HG02623 (cell line): ENCODE results near the gene CCDC87.
"Not testable (repeated sequence)": the region's sequence is repeated elsewhere in the genome, so short reads cannot be mapped to it uniquely, and the experiment has no call there.

Experiments
- ATAC-seq: cut with Tn5 transposase; IDR thresholded peaks from one replicate; pipeline ENCODE4 v1.9.1; 2021; ENCODE audit warnings: moderate library complexity; ENCODE audit not compliant: unreplicated experiment

Gene CCDC87

GRCh38 chr11:66592457-66593302 is at the start of gene CCDC87, which contains the start of gene CCS:
Gene CCDC87, minus strand, starts transcription at chr11:66593063. Its CDS starts 48 bp downstream, at chr11:66593015.
Gene CCS, plus strand, starts transcription at chr11:66593185. Its CDS starts 77 bp downstream, at chr11:66593262.
- peak; percentile 88 for ATAC-seq

- ATAC-seq: no peak
Observed at GRCh38 chr11:66641834-66642233, 49.0 kb upstream of the CCDC87 start.

DNA sequence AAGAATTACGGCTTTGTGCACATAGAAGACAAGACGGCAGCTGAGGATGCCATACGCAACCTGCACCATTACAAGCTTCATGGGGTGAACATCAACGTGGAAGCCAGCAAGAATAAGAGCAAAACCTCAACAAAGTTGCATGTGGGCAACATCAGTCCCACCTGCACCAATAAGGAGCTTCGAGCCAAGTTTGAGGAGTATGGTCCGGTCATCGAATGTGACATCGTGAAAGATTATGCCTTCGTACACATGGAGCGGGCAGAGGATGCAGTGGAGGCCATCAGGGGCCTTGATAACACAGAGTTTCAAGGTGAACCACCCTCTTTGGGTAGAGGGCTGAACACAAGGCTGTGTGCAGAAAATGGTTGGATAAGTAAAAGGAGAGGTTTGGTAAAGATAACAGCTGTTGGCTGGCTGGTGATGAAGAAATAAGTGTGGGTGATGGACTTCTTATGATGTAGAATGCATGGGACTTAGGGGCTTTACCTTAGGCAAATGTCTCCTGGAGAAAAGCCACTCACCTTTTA is 47.0 kb upstream of the CCDC87 start:
- ATAC-seq: not testable (repeated sequence)

DNA sequence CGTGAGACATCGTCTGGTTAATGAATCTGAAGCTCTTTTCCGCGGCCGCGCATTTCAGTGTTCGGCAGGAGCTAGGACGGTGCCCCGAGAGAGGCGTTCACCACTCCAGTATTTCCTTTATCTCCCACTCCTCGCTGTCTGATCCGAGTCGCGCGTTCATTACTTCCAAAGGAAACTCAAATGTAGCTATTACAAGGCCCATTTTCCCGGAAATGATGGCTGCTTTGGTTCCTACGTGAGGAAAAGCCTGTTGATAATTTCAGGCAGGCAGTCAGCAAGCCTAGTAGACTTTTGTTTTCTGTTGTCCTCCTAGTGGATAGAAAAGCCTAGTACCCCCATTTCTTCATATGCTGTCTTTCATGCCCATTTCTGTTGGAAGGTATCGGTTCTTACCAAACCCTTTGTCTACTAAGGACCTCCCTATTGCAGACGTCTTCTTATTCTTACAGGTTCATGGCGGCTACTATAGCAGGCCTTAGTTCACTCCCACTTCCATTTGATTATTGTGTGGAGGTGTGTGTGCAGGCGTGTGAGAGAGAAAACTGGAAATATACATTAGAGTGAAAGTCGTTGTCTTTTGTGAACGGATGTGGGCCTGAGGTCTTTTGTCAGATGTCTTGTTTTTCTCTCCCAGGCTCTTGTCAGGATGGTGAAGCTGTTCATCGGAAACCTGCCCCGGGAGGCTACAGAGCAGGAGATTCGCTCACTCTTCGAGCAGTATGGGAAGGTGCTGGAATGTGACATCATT is 46.4 kb upstream of the CCDC87 start:
- no peak for ATAC-seq

GRCh38 chr11:66638177-66639065 is 45.6 kb upstream of the CCDC87 start, which contains the start of gene RBM4:
Gene RBM4, plus strand, starts transcription at chr11:66638703. Its CDS starts 1,009 bp downstream, at chr11:66639712.
- ATAC-seq: peak; percentile 95

DNA sequence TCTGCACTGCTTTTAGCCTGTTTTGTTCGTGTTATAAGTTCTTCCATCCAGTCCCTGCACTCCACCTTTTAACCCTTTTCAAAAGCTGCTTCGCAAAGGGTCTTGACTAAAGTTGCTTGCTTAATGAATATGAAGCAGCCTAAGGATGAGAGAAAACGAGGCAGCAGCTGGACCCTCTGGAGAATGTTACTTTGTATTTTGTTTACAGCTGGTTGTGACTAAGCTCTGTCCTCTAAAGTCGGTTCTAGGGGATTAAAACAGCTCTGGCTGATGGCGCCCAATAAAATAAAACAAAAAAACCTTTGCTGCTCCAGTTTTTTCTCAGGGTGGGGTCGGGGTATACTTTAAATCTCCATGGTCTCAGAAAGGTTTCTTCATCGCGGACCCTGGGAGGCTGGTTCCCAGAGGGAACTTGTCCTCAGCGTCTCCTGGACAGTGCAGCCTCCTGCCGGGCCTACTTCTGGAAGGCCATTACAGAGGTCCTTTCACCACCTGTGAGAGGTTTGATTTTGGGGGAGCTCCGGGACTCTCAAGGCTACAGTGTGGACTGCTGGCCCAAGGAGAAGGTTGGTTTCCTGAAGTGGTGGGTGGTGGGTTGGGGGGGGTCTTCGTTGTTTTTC is 44.8 kb upstream of the CCDC87 start:
- ATAC-seq: no peak

DNA sequence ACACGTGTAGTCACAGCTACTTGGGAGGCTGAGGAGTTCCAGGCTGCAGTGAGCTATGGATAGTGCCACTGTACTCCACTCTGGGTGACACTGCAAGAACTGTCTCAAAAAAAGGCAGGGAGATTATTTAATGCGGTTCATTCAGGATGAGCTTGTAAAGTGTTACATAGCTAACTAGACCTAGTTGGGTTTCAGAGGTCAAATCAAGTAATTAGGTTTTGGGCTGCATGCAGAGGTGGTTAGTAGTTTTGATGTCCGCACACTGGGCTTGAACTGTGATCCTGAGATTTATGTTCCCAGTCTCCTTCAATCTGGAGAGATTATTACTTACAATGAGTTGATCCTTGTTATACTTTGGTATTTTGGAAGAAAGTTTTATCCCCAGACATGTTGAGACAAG is 43.5 kb upstream of the CCDC87 start:
- no peak for ATAC-seq

GRCh38 chr11:66632952-66633351 is 40.1 kb upstream of the CCDC87 start:
- ATAC-seq: no peak

DNA sequence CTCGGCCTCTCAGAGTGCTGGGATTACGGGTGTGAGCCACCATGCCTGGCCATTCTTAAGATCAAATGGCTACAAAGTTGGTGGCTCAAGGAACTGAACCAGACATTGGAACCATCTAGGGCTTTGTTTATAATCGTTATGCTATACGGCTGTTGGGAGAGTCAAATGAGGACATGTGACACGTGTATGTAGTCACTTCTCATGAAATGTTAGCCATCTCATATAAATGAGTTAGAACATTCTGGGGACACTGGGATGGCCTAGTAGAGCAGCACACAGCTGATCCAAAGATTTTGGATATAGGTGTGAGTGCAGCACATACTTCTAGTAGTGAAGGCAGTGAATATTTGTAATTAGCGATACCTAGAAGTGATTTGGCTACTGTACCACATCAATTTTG is 39.0 kb upstream of the CCDC87 start:
- no peak for ATAC-seq

DNA sequence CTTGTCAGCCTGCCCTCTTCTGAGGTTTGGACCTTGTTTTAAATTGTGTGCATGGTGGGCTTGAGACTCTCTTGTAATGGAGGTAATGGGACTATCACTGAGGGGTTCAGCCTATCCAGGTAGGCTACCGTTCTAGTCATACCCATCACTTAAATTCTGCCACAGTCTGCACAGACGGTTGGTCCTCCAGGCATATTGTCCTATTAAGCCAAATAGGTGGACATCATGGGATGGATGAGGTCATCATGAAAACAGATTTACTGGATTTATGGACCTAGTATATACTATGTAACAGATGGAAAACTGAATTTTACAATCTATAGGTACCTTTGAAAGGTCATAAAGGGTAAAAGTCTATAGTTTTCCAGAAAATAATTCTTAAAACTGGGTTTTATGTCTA is 36.5 kb upstream of the CCDC87 start:
- no peak for ATAC-seq

DNA sequence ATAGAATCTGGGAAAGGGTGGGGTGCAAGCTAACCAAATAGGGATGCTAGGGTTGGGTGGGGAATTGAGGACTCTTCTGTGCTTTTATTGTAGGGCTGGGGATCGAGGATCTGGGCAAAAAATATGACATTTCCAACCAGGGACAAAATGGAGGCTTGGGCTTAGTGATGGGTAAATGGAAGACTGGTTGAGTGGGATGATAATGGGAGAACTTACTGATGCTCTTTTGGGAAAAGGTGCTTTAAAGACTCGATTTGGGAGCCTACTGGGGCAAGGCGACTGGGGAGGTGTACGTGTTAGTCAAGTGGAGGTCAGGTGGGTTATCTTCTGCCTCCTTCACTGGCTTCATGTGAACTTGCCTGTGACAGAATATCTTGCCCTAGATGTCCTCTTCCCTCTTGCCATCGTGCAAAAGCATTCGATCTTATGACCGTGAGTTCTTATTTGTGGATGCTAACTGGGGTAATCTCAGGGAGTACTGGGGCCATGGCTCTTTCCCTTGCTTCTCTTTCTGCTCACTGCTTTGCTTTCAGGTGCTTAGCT is 35.3 kb upstream of the CCDC87 start:
- no peak for ATAC-seq

GRCh38 chr11:66626926-66627325 is 34.1 kb upstream of the CCDC87 start:
- no peak for ATAC-seq

DNA sequence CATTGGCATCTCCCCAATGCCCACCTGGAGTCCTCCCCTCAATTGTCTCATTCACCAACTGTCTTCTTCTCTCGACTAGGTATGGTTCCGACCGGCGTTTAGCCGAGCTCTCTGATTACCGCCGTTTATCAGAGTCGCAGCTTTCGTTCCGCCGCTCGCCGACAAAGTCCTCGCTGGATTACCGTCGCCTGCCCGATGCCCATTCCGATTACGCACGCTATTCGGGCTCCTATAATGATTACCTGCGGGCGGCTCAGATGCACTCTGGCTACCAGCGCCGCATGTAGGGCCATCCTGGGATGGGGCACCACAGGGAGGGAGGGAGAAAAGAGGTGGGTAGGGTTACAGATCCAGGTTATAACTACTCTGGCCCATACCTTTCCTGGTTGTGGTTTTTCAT is 33.5 kb upstream of the CCDC87 start:
- ATAC-seq: no peak

DNA sequence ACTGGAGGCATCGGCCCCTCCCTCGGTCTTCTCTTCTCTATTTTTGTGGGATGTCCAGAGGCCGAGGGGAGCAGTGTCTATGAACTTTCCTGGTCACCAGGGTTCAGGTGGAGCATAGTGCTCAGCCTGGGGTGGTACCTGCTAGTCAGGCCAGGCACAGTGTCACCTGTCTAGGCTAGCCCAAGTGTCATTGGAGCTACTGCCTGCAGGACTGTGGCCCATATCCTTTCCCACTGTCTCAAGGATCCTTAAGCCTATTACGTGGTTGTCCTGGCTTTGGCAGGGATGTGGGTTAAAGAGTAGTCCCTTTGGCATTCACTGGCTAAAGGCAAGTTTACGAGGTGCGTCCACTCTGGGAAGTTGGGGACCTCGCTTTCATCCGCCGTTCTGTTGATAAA is 32.9 kb upstream of the CCDC87 start:
- ATAC-seq: no peak

DNA sequence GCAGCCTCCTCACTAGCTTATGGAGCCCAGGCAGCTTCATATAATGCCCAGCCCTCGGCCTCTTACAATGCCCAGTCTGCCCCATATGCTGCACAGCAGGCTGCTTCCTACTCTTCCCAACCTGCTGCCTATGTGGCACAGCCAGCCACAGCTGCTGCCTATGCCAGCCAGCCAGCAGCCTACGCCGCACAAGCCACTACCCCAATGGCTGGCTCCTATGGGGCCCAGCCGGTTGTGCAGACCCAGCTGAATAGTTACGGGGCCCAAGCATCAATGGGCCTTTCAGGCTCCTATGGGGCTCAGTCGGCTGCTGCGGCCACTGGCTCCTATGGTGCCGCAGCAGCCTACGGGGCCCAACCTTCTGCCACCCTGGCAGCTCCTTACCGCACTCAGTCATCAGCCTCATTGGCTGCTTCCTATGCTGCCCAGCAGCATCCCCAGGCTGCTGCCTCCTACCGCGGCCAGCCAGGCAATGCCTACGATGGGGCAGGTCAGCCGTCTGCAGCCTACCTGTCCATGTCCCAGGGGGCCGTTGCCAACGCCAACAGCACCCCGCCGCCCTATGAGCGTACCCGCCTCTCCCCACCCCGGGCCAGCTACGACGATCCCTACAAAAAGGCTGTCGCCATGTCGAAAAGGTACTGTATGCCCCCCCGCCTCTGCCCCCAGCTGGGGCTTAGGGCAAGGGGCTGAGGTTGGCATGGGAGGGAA is 32.3 kb upstream of the CCDC87 start:
- ATAC-seq: no peak

- no peak for ATAC-seq
Observed at GRCh38 chr11:66624450-66624849, 31.6 kb upstream of the CCDC87 start.

DNA sequence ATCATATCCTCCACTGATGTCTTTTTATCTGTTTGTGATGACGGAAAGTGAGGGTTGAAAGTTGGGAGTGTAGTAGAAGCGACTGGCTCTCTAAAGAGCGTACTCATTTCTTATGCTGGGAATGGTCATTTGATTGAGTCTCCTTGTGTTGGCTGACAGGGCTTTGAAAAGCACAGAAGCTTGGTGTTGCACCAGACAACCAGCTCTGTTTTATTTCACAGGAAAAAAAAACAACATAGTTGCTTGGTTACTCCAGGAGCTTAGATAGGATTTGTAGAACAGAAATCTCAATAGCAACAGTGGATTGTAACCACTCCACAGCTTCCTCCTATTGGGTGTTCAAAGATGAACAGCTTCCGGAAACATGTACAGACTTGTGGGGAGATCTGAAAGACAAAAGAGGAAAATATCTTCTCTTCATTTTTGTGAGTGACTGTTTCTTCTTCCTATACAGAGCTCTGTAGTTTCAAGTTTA is 26.3 kb upstream of the CCDC87 start:
- no peak for ATAC-seq

DNA sequence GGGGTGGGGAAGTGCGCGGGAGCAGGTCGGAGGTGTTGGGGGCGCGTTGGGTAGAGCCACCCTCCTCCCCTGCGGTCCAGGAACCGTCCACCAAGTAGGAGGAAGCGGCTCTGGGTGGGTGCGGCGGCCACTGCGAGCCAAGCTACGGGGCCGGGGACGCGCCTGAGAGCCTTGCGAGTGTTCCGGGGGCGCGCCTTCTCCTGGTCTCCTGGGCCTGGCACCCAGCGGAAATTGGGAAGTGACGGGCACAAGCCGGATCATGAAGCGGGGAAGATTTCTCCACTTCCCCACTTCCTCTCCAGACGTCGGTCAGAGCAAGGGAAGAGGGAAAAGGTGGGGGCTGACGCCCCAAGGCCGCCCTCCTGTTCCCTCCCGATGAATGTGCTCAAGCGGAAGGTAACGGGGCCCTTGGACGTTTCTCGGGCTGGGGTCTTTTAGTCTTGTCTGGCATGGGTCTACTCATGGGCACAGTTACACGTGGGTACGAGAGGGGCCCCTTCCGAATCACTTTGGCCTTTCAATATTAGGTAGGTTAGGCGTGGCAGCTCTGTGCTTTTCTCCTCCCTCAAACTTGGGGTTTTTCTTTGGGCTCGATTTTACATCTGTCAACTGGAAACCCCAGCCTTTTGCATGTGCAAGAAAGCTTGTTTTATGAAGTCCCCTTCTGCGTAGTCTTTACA is 24.4 kb upstream of the CCDC87 start:
- ATAC-seq: peak; percentile 7
